GDM1 (cell line): ENCODE results near the gene RNU2-63P.
"Not testable (repeated sequence)": the region's sequence is repeated elsewhere in the genome, so short reads cannot be mapped to it uniquely, and the experiment has no call there.

Source experiments
- DNase-seq: peaks from one replicate; lab custom pipeline; 2025; lab: John Stamatoyannopoulos, UW

The RNU2-63P gene

DNA sequence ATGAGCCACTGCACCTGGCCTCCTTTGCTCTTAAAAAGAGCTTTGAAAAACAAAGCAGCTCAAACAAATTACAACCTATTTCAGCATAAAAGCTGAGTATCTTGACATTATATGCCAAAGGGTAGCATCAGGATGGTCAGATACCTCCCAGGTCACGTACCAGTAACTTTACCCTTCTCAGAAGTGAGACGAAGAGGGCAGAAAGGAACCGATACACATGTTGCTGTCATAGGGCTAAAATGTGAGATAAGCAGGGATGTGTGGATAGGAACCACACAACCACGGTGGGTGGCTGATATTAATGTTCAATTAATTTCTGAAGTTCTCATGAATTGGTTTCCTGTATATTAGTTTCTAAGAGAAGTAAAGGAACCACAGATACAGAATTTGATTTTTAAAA, 12.6 kb upstream of the RNU2-63P start:
- DNase-seq: no peak

- DNase-seq: peak; percentile 15
These were observed 11.5 kb upstream of the RNU2-63P start for GRCh38 chr2:88027697-88028389.

DNA sequence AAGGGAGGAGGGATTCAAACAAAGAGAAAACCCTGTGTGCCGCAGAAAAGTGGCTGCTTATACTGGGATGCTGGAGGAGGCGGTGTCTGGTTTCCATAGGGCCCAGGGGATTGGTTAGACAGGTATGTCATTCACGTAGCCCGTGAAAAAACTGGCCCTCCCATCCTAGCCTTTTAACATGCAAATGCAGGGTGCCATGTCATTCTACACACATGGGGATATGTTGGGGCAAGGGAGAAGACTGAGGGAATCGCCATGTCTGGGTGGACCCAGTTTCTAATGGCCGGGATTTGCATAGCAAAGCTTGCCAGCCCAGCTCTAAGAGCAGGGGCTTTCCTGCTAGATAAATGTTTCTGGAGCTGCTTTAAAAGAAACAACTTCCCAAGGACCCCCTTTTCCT, 8.2 kb upstream of the RNU2-63P start:
- no peak for DNase-seq

DNA sequence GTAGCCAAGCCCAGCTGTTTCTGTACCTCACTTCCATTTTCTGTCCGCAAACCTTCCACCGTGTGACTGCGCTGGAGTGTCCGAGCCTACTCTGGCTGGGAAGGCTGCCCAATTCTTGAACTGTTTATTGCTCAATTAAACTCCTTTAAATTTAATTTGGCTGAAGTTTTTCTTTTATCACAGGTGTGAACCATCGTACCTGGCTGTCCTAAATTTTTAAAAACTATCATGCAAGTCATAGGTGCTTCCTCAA, 6.2 kb upstream of the RNU2-63P start:
- DNase-seq: no peak

DNA sequence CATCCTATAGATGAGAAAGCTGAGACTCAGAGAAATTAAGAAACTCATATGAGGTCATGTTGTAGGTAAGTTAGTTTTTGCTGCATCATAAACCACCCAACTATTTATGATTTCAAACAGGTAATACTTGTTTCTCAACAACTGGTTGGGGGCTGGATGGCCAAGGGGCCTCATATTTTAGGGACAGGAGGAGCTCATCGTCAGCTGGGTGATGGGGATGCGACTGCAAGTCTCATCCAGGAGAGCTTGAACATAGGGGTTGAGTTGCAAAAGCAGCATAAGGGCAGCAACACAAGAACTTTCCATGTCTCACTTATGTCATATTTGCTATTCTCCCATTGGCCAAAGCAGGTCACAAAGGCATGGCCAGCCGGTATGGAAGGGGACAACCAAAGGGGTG, 3.6 kb upstream of the RNU2-63P start:
- DNase-seq: no peak

- no peak for DNase-seq
These were observed 2.6 kb upstream of the RNU2-63P start for GRCh38 chr2:88018909-88019308.

GRCh38 chr2:88018077-88018805, 1.9 kb upstream of the RNU2-63P start:
- not testable (repeated sequence) for DNase-seq

DNA sequence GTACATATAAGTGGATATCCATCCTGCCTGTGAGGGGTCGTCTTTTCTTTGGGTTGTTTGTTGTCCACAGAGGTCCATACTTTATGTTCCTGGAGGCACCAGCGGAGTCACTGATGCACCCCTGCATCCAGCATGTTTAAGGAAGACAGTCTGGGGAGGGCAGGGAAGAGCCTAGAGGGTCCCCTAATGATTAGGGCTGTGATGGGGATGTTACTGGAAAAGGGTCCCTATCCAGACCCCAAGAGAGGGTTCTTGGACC, 1.4 kb upstream of the RNU2-63P start:
- not testable (repeated sequence) for DNase-seq

GRCh38 chr2:88016960-88017779, 823 bp upstream of the RNU2-63P start:
- DNase-seq: peak; percentile 68

GRCh38 chr2:88011011-88011410, 5.3 kb downstream of the RNU2-63P start:
- no peak for DNase-seq

DNA sequence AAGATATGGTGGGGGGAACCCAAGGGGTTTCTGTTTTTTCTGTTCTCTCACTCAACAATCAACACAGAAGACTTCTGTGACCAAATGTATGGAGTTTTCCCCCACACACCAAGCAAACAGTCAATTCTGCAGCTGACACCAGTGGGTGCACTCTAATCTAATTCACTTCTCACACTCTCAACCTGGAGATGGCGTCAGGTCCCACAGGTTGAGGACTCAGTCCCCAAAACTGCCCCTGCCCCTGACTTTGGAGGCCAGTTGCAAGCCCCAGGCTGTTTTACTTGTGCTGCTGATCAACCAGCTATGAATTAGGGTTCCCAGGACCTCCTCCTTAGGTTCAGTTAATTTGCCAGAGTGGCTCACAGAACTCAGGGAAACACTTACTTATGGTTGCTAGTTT, 6.2 kb downstream of the RNU2-63P start:
- no peak for DNase-seq

GRCh38 chr2:88006912-88007439, 9.4 kb downstream of the RNU2-63P start:
- DNase-seq: no peak

DNA sequence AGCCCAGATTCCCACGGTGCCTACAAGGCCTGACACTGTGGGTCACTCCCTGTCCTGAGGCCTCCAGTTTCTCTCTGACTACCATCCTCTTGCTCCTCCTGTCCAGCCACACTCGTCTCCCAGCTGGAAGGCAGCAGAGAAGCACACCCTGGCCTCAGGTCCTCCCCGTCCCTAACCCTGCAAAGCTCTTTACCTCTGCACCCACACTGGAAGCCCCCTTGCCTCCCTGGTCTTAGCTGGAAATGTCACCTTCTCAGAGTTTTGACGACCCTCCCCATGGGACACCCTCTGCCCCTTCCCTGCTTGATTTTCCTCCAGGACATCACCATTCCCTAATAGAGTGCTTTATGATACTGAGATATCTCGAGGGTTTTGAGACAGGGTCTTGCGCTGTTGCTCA, 10.6 kb downstream of the RNU2-63P start:
- DNase-seq: no peak

GRCh38 chr2:88003074-88003755, 13.1 kb downstream of the RNU2-63P start:
- no peak for DNase-seq

- DNase-seq: no peak
These were observed 14.0 kb downstream of the RNU2-63P start for GRCh38 chr2:88002359-88002707.

DNA sequence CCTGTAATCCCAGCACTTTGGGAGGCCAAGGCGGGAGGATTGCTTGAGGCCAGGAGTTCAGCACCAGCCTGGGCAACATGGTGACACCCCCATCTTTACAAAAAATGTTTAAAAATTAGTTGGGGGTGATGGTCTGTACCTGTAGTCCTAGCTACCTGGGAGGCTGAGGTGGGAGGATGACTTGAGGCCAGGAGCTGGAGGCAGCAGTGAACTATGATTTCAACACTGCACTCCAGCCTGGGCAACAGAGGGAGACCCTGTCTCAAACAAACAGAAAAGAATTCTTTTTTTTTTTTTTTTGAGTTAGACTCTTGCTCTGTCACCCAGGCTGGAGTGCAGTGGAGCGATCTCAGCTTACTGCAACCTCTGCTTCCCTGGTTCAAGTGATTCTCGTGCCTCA, 15.9 kb downstream of the RNU2-63P start:
- not testable (repeated sequence) for DNase-seq

GRCh38 chr2:87996570-87996969, 19.8 kb downstream of the RNU2-63P start:
- DNase-seq: no peak

GRCh38 chr2:87995756-87996155, 20.6 kb downstream of the RNU2-63P start:
- no peak for DNase-seq

GRCh38 chr2:87994304-87994850, 22.0 kb downstream of the RNU2-63P start:
- DNase-seq: not testable (repeated sequence)

- not testable (repeated sequence) for DNase-seq
These were observed 23.8 kb downstream of the RNU2-63P start for GRCh38 chr2:87992569-87992968.

GRCh38 chr2:87987473-87987872, 28.9 kb downstream of the RNU2-63P start:
- DNase-seq: not testable (repeated sequence)

DNA sequence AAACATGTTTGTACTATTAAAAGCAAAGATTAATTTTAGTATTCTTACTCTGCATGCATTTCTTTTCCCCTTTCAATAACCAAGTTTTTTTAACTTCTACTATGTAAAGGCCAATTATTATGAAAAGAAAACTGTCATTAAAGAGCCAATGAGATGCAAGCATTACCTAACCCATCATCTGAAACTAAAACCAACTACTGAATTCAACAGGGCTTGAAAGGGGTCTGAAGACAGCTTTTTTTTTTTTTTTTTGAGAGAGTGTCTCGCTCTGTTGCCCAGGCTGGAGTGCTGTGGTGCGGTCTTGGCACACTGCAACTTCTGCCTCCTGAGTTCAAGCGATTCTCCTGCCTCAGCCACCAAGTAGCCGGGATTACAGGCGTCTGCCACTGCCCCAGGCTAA, 30.4 kb downstream of the RNU2-63P start:
- DNase-seq: not testable (repeated sequence)
